Adipose tissue (tissue), 3 donors: ENCODE measurements around the gene ENTREP3. TPM values are rescaled to one million over a fixed set of nuclear protein-coding genes. Genes with fewer than 3 reads are reported as not detected.
A peak's percentile ranks its signal among the peaks of the same experiment; 100 is the strongest.

ENCODE experiments used
- H3K27ac ChIP-seq: one replicate; pipeline ENCODE4 v1.5.1; 2013; ENCODE audit warnings: low read depth, low read length
- WGBS, 3 donors: extraction: QIAGEN DNeasy Blood & Tissue Kit; methylation state at CpG; one replicate each; pipeline ENCODE4 v1.1.7; 2013; 5-methylcytosine and 5-hydroxymethylcytosine counted together
- polyA plus RNA-seq, 3 donors: library from polyadenylated mRNA; stranded (reverse); fragments of 200-250 nt; gene quantifications; one replicate each; pipeline ENCODE4 v1.2.3, GENCODE V29; 2013
- donor health status: healthy with polysubstance abuse.
- donor health status: Bipolar disorder and iron deficiency.
- donor health status: healthy.

ENTREP3 gene
- polyA plus RNA-seq, 3 donors = 7.6 to 15.5 (median 14.2) TPM

DNA sequence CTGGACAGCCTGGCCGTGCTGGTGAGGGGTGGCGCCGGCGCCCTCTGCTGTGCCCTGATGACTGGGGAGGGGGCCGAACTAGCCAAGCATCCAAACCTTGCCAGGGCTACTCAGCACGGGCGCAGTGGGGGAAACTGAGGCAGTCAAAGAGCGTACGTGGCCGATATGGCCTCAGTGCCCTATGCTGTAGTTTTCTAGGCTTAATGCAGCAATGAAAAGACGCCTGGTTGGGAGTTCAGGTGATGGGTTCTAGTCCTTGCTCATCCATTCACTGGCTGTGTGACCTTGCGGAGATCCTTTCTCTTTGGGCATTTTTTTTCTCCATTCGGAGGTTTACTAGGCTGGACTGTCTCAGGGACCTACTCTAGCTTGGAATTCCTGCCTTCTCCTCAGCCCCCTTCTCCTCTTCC is 46.0 kb downstream of the ENTREP3 start:
- WGBS, 3 donors = 3 to 5% (median 4%) methylated on average over 13 of the region's 13 CpGs

GRCh38 chr1:155208541-155209311 is 46.6 kb downstream of the ENTREP3 start, which contains the start of gene MTX1:
Gene MTX1 (plus strand): TSS chr1:155208695. CDS start chr1:155208805, 110 bp downstream.
- peak within 1 kb of the TSS; percentile 100 for H3K27ac ChIP-seq
- WGBS, 3 donors = 0 to 1% (median 0%) methylated on average over 58 to 64 of the region's 64 CpGs

More for the DNA sequence above, 46.0 kb downstream of the ENTREP3 start:
- H3K27ac ChIP-seq = peak overlapping the region; percentile 100

DNA sequence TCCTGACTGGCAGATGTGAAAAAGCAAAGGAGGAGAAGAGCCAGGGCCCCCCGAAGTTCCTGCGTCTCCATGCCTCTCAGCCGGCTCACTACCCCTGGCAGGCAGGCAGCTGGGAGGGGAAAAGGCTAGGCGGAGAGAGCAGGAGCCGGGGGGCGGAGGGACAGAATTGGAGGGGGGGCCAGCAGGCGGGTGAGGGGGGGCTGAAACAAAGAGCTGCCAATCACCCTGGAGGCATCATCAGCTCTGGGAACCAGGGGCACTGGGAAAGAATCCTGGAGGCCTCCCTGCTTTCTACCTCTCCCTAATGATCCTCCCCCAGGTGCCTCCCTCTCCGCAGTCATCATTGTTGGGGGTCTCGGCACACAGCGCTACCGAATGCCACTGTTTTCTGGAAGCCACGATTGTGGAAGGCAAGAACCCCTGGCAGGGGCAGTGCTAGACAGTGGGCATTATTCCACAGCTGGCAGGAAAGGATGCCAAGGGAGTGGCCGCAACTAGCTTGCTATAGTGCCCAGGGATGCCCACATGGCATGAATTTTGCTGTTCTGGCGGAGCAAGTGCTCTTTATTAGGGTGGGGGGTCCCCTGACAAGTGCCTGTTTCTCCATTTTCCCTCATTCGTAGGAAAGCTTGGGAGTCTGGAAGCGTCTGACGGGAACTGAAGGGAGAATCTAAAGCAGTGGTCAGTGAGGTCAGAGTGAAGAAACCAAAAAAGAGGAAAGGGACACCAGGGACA is 47.3 kb downstream of the ENTREP3 start, which contains the start of gene THBS3:
THBS3 (minus strand) TSS at position 92 of the 735 bp plus-strand sequence; CDS start at position 71, 21 bp downstream.
- H3K27ac ChIP-seq = peak within 1 kb of the TSS; percentile 100
- WGBS, 3 donors = 16 to 18% (median 17%) methylated on average over 17 of the region's 17 CpGs

DNA sequence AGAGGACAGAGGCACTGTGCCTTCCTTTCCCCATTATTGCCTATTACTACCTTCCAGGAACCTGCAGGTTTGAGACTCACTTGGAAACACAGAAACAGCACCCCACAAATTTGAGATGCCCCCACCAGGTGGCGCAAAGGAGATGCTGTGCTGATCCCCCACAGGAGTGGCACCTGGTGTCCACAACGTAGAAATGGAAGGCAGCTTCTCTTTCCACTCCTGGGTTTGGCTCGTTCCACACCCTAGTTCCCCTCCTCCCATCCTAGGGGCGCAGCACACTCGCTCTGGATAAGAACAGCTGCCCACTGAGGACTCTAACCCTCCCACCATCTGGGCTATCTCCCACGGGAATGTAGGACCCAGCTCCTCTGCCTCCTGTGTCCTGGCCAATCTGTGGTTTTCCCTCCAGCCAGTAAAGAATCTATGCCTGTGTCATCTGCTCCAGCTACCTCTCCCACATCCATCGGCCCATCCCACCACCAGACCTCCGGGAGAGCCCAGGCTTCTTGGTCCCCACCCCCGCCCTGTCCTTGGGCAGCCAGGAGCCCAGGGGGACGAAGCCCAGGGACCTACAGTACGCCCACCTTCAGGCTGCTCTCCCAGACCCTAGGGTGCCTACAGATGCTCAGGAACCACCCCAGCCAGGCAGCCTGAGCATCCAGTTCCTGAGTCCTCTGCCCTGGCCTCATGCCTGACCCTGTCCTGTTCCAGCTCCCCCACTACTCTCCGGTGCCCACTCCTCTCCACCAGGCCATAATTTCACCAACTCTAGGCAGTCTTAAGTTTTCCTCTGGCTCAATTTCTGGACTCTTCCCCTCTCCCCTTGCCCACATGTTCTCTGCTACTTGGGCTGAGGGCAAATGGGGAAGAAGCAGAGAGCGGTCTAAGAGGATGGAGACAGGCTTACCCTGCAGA is 48.1 kb downstream of the ENTREP3 start:
- WGBS, 3 donors = 18 to 26% (median 24%) methylated on average over 13 of the region's 13 CpGs
- H3K27ac ChIP-seq = peak overlapping the region; percentile 100

DNA sequence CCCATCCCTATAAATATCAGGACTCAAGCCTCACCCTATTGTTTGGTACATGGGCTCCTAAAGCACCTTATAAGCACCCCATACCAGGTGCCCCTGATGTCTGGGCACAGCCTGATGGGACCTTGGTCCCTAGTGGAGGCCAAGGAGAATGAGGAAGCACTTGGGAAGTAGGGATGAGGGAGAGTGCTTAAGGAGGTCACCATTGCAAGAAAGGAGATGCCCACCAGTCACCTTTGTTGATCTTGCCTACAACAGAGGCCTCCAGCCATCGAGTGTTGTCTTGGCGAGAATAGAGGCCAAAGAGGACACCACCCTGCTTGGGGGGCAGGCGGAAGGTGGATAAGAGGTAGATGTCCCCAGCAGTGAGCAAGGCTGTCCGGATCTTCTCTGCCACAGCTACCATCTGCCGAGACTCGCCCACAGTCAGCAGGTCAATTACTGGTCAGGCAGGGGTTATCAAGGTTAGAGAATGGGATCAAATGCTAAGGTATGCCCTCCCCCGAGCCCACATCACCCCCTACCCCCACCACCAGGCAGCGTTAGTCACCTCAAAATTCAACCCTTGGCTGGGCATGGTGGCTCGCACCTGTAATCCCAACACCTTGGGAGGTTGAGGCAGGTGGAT is 49.2 kb downstream of the ENTREP3 start:
- no peak overlapping the region for H3K27ac ChIP-seq
- 70 to 79% (median 73%) methylated on average over 9 of the region's 9 CpGs for WGBS, 3 donors

GRCh38 chr1:155205035-155205434 is 50.2 kb downstream of the ENTREP3 start:
- 87 to 94% (median 94%) methylated on average over 14 of the region's 14 CpGs for WGBS, 3 donors
- no peak overlapping the region for H3K27ac ChIP-seq

DNA sequence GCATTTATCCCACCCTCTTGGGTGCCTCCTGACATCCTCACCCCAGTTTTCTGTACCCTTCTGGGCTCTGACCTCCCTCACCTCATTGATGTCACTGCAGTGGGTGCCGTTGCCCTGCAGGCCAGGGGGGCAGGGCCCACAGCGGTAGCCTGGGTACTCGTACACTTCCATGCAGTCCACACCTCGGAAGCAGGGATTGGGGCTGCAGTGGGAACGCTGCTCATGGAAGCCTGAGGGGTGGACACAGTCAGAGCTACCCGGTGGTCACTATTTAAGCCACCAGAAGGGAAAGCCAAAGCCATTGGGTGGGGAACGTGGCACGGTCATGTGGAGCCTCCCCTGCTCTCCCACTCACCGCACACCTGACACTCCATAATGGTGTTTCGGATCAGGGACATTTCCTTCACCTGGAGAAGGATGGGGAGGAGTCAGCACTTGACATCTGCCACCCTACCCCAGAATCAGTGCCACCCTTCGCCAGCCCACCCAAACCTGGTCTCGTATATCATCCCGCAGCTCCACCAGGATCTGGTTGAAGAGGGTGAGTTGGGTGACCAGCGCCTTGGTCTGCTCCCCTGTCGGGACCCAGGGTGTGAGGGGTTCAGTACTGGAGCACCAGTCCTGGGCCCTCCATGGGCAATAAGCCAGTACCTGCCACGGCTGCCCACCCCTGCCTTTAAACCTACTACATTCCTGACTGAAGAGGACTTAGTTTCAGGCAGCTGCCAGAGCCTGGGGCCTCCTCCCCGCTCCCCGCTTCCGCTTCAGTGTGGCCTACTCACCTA is 52.4 kb downstream of the ENTREP3 start:
- no peak overlapping the region for H3K27ac ChIP-seq
- 89 to 92% (median 91%) methylated on average over 19 of the region's 19 CpGs for WGBS, 3 donors

DNA sequence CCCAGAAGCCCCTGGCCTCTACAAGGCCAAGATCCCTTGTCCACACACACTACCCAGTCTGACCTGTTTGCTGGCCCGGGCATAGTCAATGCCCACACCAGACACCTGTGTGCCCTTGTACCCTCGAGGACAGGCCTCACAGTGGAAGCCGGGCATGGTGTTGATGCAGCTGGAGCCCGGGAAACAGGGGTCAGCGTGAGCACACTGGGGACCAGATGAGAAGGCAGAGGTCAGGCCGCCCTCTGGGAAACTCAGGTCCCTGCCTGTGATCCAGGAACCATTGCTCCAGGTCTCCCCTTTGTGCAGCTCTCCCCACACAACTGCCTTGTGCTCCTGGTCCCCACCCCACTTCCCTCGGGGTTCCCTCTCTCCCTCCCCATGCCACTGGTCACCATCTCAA is 53.1 kb downstream of the ENTREP3 start:
- H3K27ac ChIP-seq = no peak overlapping the region
- 91 to 96% (median 93%) methylated on average over 5 to 7 of the region's 7 CpGs for WGBS, 3 donors

- 83 to 93% (median 89%) methylated on average over 5 of the region's 5 CpGs for WGBS, 3 donors
- no peak overlapping the region for H3K27ac ChIP-seq
Observed at GRCh38 chr1:155200920-155201319, 54.4 kb downstream of the ENTREP3 start.

- H3K27ac ChIP-seq = no peak overlapping the region
- WGBS, 3 donors = 89 to 91% (median 91%) methylated on average over 4 of the region's 4 CpGs
Observed at GRCh38 chr1:155199792-155200191, 55.5 kb downstream of the ENTREP3 start.

DNA sequence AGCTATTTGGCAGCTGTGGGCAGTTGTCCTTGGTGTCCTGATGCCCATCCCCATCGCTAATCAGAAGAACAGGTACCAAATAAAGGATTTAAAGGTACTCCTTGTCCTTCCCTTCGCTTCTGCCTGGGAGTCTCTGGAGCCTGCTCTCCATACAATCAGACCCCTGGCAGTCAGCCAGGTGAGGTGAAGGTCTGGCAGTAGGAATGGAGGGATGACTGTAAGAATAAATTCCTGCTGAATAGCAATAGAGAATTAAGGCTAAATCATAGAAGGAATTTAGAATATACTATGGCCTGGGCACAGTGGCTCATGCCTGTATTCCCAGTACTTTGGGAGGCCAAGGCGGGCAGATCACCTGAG is 56.8 kb downstream of the ENTREP3 start:
- WGBS, 3 donors = 91 to 94% (median 93%) methylated on average over 3 of the region's 3 CpGs
- no peak overlapping the region for H3K27ac ChIP-seq

GRCh38 chr1:155197901-155198546 is 57.3 kb downstream of the ENTREP3 start:
- WGBS, 3 donors = 91 to 92% (median 92%) methylated on average over 15 of the region's 15 CpGs
- H3K27ac ChIP-seq = no peak overlapping the region

Other genes with a start within 250 kb of the ENTREP3 start
- gene DCST2, start 221.7 kb downstream of the ENTREP3 start, polyA plus RNA-seq = under 1 TPM; 0.48 to 0.86 (median 0.67) TPM
- gene DCST1, start 221.7 kb downstream of the ENTREP3 start, polyA plus RNA-seq = not detected
- 100 to 1,000 TPM in 2 of 3 donors, 10 to 100 TPM in 1; 47.1 to 217 (median 169) TPM for gene ADAM15, start 204.2 kb downstream of the ENTREP3 start, polyA plus RNA-seq
- gene EFNA4, start 191.7 kb downstream of the ENTREP3 start, polyA plus RNA-seq = 1 to 10 TPM; 1.7 to 7.1 (median 4.6) TPM
- 1 to 10 TPM in 1 of 3 donors, under 1 TPM in 2; 0.56 to 1.3 (median 0.67) TPM for gene EFNA3, start 176.6 kb downstream of the ENTREP3 start, polyA plus RNA-seq
- 10 to 100 TPM; 30.3 to 56.9 (median 32.9) TPM for gene EFNA1, start 127.6 kb downstream of the ENTREP3 start, polyA plus RNA-seq
- 10 to 100 TPM; 33.4 to 39.4 (median 36.7) TPM for gene SLC50A1, start 119.6 kb downstream of the ENTREP3 start, polyA plus RNA-seq
- 100 to 1,000 TPM; 177 to 203 (median 201) TPM for gene DPM3, start 115.0 kb downstream of the ENTREP3 start, polyA plus RNA-seq
- gene KRTCAP2, start 82.2 kb downstream of the ENTREP3 start, polyA plus RNA-seq = 100 to 1,000 TPM; 176 to 267 (median 201) TPM
- under 1 TPM; 0.16 to 0.45 (median 0.33) TPM for gene TRIM46, start 81.6 kb downstream of the ENTREP3 start, polyA plus RNA-seq
- gene THBS3, start 47.6 kb downstream of the ENTREP3 start, polyA plus RNA-seq = 10 to 100 TPM; 12.0 to 31.5 (median 13.7) TPM
- gene MTX1, start 46.8 kb downstream of the ENTREP3 start, polyA plus RNA-seq = 10 to 100 TPM; 32.4 to 67.6 (median 47.1) TPM
- gene SCAMP3, start 6.9 kb upstream of the ENTREP3 start, polyA plus RNA-seq = 10 to 100 TPM; 29.9 to 76.7 (median 53.8) TPM
- 10 to 100 TPM; 25.1 to 37.9 (median 30.1) TPM for gene CLK2, start 18.0 kb upstream of the ENTREP3 start, polyA plus RNA-seq
- gene HCN3, start 22.0 kb upstream of the ENTREP3 start, polyA plus RNA-seq = 1 to 10 TPM; 1.0 to 1.6 (median 1.3) TPM
- gene PKLR, start 46.0 kb upstream of the ENTREP3 start, polyA plus RNA-seq = under 1 TPM in 1 of 3 donors, not detected in 2; 0.02 TPM
- 100 to 1,000 TPM in 1 of 3 donors, 10 to 100 TPM in 2; 79.0 to 123 (median 98.9) TPM for gene FDPS, start 53.4 kb upstream of the ENTREP3 start, polyA plus RNA-seq
- gene RUSC1, start 65.4 kb upstream of the ENTREP3 start, polyA plus RNA-seq = 10 to 100 TPM; 15.4 to 30.0 (median 17.6) TPM